Suprapubic skin (tissue), 4 donors: ENCODE measurements around the gene TEX29. TPM values are rescaled to one million over a fixed set of nuclear protein-coding genes. Genes with fewer than 3 reads are reported as not detected.

Experiments
- DNase-seq, 2 donors: peaks; one replicate each; pipeline ENCODE4 v3.0.0-alpha.2; 2019; ENCODE audit warnings: low spot score in 2 of 2
- H3K27ac ChIP-seq: fragments of 200-600 bp; sonication (generic); one replicate; pipeline ENCODE4 v1.5.1; 2019
- H3K27me3 ChIP-seq: fragments of 200-600 bp; sonication (generic); one replicate; pipeline ENCODE4 v1.5.1; 2019
- H3K36me3 ChIP-seq: fragments of 200-600 bp; sonication (generic); one replicate; pipeline ENCODE4 v1.5.1; 2019
- H3K4me1 ChIP-seq: fragments of 200-600 bp; sonication (generic); one replicate; pipeline ENCODE4 v1.5.1; 2019
- H3K4me3 ChIP-seq: fragments of 200-600 bp; sonication (generic); one replicate; pipeline ENCODE4 v1.5.1; 2019; ENCODE audit warnings: mild to moderate bottlenecking
- H3K9me3 ChIP-seq: fragments of 200-600 bp; sonication (generic); one replicate; pipeline ENCODE4 v1.5.1; 2019
- CTCF ChIP-seq, 2 donors: fragments of 200-600 bp in 1 of 2; fragments of 450-650 bp in 1 of 2; sonication (generic) in 1 of 2; IDR thresholded peaks; one replicate each; pipeline ENCODE4 v1.5.1; 2016 to 2019; ENCODE audit warnings: antibody characterized with exemption in 2 of 2, mild to moderate bottlenecking in 1 of 2, moderate library complexity in 1 of 2
- EP300 ChIP-seq: sonication (generic); formaldehyde crosslinking; IDR thresholded peaks from one replicate; pipeline ENCODE4 v1.6.1; 2017; ENCODE audit warnings: antibody characterized with exemption
- POLR2A ChIP-seq, 2 donors: fragments of 450-650 bp; IDR thresholded peaks; one replicate each; pipeline ENCODE4 v1.6.1; 2017; ENCODE audit warnings: antibody characterized with exemption in 2 of 2, mild to moderate bottlenecking in 2 of 2, moderate library complexity in 2 of 2
- POLR2AphosphoS5 ChIP-seq, 3 donors: sonication (generic); formaldehyde crosslinking; IDR thresholded peaks; one replicate each; pipeline ENCODE4 v1.6.1; 2017; ENCODE audit warnings: antibody characterized with exemption in 3 of 3
- WGBS: methylation state at CpG from one replicate; pipeline ENCODE4 v1.1.5; 2018; 5-methylcytosine and 5-hydroxymethylcytosine counted together
- total RNA-seq, 4 donors: library from RNA; depleted of rRNA; stranded (reverse); fragments of >200 nt; gene quantifications; one replicate each; pipeline ENCODE4 v1.1.0, GENCODE V29; 2016

The TEX29 gene
- total RNA-seq, 4 donors from 2014 or later = not detected

- 43% methylated on average over 2 of the region's 2 CpGs for WGBS
- no peak overlapping the region for H3K27ac ChIP-seq
- no peak overlapping the region for H3K4me3 ChIP-seq
- H3K9me3 ChIP-seq = no peaks in the 10 kb centered on the region
- H3K36me3 ChIP-seq = no peaks in the 10 kb centered on the region
- TF ChIP-seq CTCF (IDR thresholded peaks at IDR 0.05) = no peak
- no peak for TF ChIP-seq POLR2A (IDR thresholded peaks at IDR 0.05)
- no peak for TF ChIP-seq POLR2AphosphoS5 (IDR thresholded peaks at IDR 0.05)
- no peak for TF ChIP-seq EP300
- H3K4me1 ChIP-seq = no peaks in the 10 kb centered on the region
- H3K27me3 ChIP-seq = peaks cover 6% of the 10 kb centered on the region
- no peak for DNase-seq
Observed at GRCh38 chr13:111382877-111383276, 62.4 kb downstream of the TEX29 start.

- 70% methylated on average over 20 of the region's 21 CpGs for WGBS
Observed at GRCh38 chr13:111383591-111384440, 63.4 kb downstream of the TEX29 start.

GRCh38 chr13:111384441-111385182 is 64.2 kb downstream of the TEX29 start:
- no peaks in the 10 kb centered on the region for H3K36me3 ChIP-seq
- H3K4me3 ChIP-seq = no peak overlapping the region
- no peak for TF ChIP-seq CTCF (IDR thresholded peaks at IDR 0.05)
- TF ChIP-seq POLR2AphosphoS5 (IDR thresholded peaks at IDR 0.05) = no peak
- no peak for TF ChIP-seq EP300
- no peak for TF ChIP-seq POLR2A (IDR thresholded peaks at IDR 0.05)
- H3K9me3 ChIP-seq = no peaks in the 10 kb centered on the region
- peaks cover 6% of the 10 kb centered on the region for H3K27me3 ChIP-seq
- no peak overlapping the region for H3K27ac ChIP-seq
- H3K4me1 ChIP-seq = no peaks in the 10 kb centered on the region
- 70% methylated on average over 11 of the region's 11 CpGs for WGBS
- peak in 1 of 2 donors; percentile 20 for DNase-seq

More at GRCh38 chr13:111383591-111384440, 63.4 kb downstream of the TEX29 start:
- TF ChIP-seq EP300 = no peak
- TF ChIP-seq POLR2A (IDR thresholded peaks at IDR 0.05) = no peak
- TF ChIP-seq CTCF (IDR thresholded peaks at IDR 0.05) = no peak
- no peak for TF ChIP-seq POLR2AphosphoS5 (IDR thresholded peaks at IDR 0.05)
- Histone ChIP-seq H3K36me3 (no peaks in the 10 kb centered on the region), H3K4me3 (no peak overlapping the region), H3K27ac (no peak overlapping the region), H3K27me3 (peaks cover 6% of the 10 kb centered on the region), H3K4me1 (no peaks in the 10 kb centered on the region), H3K9me3 (no peaks in the 10 kb centered on the region)
- DNase-seq = peak in 1 of 2 donors; percentile 62

- H3K27me3 ChIP-seq = peaks cover 6% of the 10 kb centered on the region
- no peak overlapping the region for H3K4me3 ChIP-seq
- H3K36me3 ChIP-seq = no peaks in the 10 kb centered on the region
- no peak overlapping the region for H3K27ac ChIP-seq
- H3K9me3 ChIP-seq = no peaks in the 10 kb centered on the region
- no peaks in the 10 kb centered on the region for H3K4me1 ChIP-seq
- TF ChIP-seq CTCF (IDR thresholded peaks at IDR 0.05) = no peak
- no peak for TF ChIP-seq POLR2A (IDR thresholded peaks at IDR 0.05)
- no peak for TF ChIP-seq EP300
- TF ChIP-seq POLR2AphosphoS5 (IDR thresholded peaks at IDR 0.05) = no peak
- 64% methylated on average over 6 of the region's 6 CpGs for WGBS
- peak in 1 of 2 donors; percentile 65 for DNase-seq
Observed at GRCh38 chr13:111385183-111385857, 64.9 kb downstream of the TEX29 start.
